ENCODE data around the gene UBE2E3. TPM values are rescaled to one million over a fixed set of nuclear protein-coding genes. Genes with fewer than 3 reads are reported as not detected.
"Not testable (repeated sequence)": the region's sequence is repeated elsewhere in the genome, so short reads cannot be mapped to it uniquely, and the experiment has no call there.

Gene UBE2E3
- total and polyA plus RNA-seq, 10 donors, result 29.9 to 66.5 (median 48.4) TPM

GRCh38 chr2:181036848-181037603, 56.6 kb downstream of the UBE2E3 start:
- H3K4me3 ChIP-seq, result no peak overlapping the region
- intact Hi-C loops (cut with DNase I; ENCODE audit: low total_unique reads), result no loop called here
- no peak for DNase-seq
- H3K27ac ChIP-seq, result no peak overlapping the region
- WGBS, 5 donors, result 82 to 90% (median 86%) methylated on average over 4 of the region's 4 CpGs
- H3K27me3 ChIP-seq (replicated peaks in 1 of 7), result no peaks in the 10 kb centered on the region
- no peaks in the 10 kb centered on the region for H3K9me3 ChIP-seq
- TF ChIP-seq POLR2A (IDR thresholded peaks at IDR 0.05) (no peak), CTCF (IDR thresholded peaks at IDR 0.05 in 8 of 11, conservative IDR thresholded peaks at IDR 0.05 in 3 of 11) (no peak), POLR2AphosphoS5 (IDR thresholded peaks at IDR 0.05) (no peak)
- no peaks in the 10 kb centered on the region for H3K36me3 ChIP-seq
- peaks cover 0 to 3% (median 0%) of the 10 kb centered on the region in 6 donors for H3K4me1 ChIP-seq

GRCh38 chr2:181037922-181038321, 57.5 kb downstream of the UBE2E3 start:
- H3K36me3 ChIP-seq, result no peaks in the 10 kb centered on the region
- peaks cover 0 to 3% (median 0%) of the 10 kb centered on the region in 6 donors for H3K4me1 ChIP-seq
- H3K9me3 ChIP-seq, result no peaks in the 10 kb centered on the region
- 94 to 100% (median 94%) methylated on average over 1 of the region's 1 CpG for WGBS, 5 donors
- no peak for TF ChIP-seq POLR2A (IDR thresholded peaks at IDR 0.05)
- no peak for TF ChIP-seq POLR2AphosphoS5 (IDR thresholded peaks at IDR 0.05)
- no peak for TF ChIP-seq CTCF (IDR thresholded peaks at IDR 0.05 in 8 of 11, conservative IDR thresholded peaks at IDR 0.05 in 3 of 11)
- intact Hi-C loops (cut with DNase I; ENCODE audit: low total_unique reads), result no loop called here
- no peaks in the 10 kb centered on the region for H3K27me3 ChIP-seq (replicated peaks in 1 of 7)
- no peak overlapping the region for H3K4me3 ChIP-seq
- no peak overlapping the region for H3K27ac ChIP-seq
- no peak for DNase-seq

GRCh38 chr2:181038796-181039195, 58.4 kb downstream of the UBE2E3 start:
- TF ChIP-seq POLR2AphosphoS5 (IDR thresholded peaks at IDR 0.05), result no peak
- no peak for TF ChIP-seq POLR2A (IDR thresholded peaks at IDR 0.05)
- no peak for TF ChIP-seq CTCF (IDR thresholded peaks at IDR 0.05 in 8 of 11, conservative IDR thresholded peaks at IDR 0.05 in 3 of 11)
- H3K9me3 ChIP-seq, result no peaks in the 10 kb centered on the region
- no peak for DNase-seq
- intact Hi-C loops (cut with DNase I; ENCODE audit: low total_unique reads), result no loop called here
- H3K36me3 ChIP-seq, result no peaks in the 10 kb centered on the region
- no peaks in the 10 kb centered on the region for H3K27me3 ChIP-seq (replicated peaks in 1 of 7)
- H3K27ac ChIP-seq, result no peak overlapping the region
- WGBS, 5 donors, result 80 to 91% (median 89%) methylated on average over 4 of the region's 4 CpGs
- H3K4me1 ChIP-seq, result peaks cover 0 to 3% (median 0%) of the 10 kb centered on the region in 6 donors
- H3K4me3 ChIP-seq, result no peak overlapping the region

- H3K36me3 ChIP-seq; H3K4me3 ChIP-seq; H3K27me3 ChIP-seq (replicated peaks in 1 of 7); DNase-seq; H3K27ac ChIP-seq; H3K4me1 ChIP-seq; H3K9me3 ChIP-seq; intact Hi-C loops (cut with DNase I; ENCODE audit: low total_unique reads): not testable (repeated sequence)
- 95 to 97% (median 97%) methylated on average over 10 to 11 of the region's 11 CpGs for WGBS, 5 donors
These were observed 60.4 kb downstream of the UBE2E3 start for GRCh38 chr2:181040839-181041238.

Data from spleen (tissue), 11 donors.